HG03521 (cell line): Measurements from ENCODE around the gene MBNL3.

Experiments used
- ATAC-seq: cut with Tn5 transposase; IDR thresholded peaks from one replicate; pipeline ENCODE4 v1.9.1; 2021; ENCODE audit warnings: mild to moderate bottlenecking, moderate library complexity; ENCODE audit not compliant: unreplicated experiment

MBNL3 gene

GRCh38 chrX:132425744-132426318, 63.0 kb downstream of the MBNL3 start:
- no peak for ATAC-seq

GRCh38 chrX:132423323-132423722, 65.5 kb downstream of the MBNL3 start:
- ATAC-seq: no peak

GRCh38 chrX:132415012-132415411, 73.8 kb downstream of the MBNL3 start:
- ATAC-seq: no peak

DNA sequence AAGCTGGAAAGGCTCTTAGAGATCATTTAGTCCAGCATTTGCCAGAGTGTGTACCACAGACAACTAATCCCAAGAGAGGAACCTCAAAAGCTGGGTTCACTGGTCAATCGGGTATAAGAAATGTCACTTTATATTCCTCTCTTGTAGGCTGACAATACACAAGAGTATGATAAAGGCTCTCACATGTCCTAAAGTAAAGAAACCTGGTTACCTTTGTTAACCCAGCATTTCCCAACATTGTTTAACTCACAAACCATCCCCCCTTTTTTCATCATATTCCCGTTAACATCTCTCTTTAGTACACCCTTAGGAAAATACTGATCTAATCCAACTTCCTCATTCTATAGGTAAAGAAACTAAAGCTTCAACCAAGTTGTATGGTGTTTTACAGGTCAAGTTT, 74.4 kb downstream of the MBNL3 start:
- no peak for ATAC-seq

GRCh38 chrX:132413459-132413858, 75.4 kb downstream of the MBNL3 start:
- ATAC-seq: no peak

DNA sequence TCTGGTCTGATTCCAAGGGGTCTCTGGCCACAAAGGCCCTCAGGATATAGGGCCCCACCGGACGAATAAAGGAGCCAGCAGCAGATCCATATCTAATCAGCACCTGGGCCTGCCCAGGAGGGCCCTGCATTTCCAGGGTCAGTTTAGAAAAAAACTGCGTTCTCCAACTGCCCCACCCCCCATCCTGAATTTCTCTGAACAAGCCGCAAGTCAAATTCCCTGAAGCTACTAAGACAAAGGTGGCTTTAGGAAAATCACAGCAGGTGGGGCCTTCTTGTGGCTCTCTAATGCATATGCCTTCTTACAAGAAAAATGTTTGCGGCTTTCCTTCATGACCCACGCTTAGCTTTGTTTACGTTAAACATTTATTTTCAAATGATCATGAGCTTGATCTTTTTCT, 76.6 kb downstream of the MBNL3 start:
- no peak for ATAC-seq

DNA sequence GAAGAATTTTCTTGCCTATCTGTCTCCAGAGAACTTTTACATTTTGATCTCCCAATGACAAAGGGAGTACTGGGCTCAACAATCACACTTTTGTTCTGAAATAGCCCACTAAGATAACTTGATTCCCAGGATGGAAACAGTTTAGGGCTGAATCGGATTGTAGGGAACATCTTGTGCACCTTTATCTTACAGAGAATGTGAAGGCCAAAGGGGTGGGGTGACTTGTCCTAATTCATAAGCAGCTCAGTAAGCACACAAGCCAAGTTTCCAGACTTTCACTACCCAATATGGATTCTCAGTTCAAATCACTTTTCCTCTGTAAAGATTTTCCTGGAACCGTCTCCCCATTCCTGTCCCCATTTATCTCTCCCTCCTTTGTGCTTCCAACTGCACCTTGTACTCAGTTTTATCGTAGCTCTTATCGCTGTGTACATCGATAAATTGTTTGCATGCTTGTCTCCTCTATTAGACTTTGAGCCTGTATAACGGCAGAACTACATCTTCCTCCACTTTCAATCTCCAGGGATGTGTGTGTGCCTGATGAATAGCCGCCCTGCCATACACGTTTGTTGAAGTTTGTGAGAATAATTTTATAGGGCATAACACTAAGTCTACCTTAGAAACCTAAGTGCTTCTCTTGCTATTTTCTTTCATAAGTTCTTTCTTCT, 77.4 kb downstream of the MBNL3 start:
- ATAC-seq: no peak

GRCh38 chrX:132409780-132410556, 78.9 kb downstream of the MBNL3 start:
- ATAC-seq: no peak

- ATAC-seq: no peak
These were observed 81.1 kb downstream of the MBNL3 start for GRCh38 chrX:132407691-132408090.

- ATAC-seq: no peak
These were observed 82.7 kb downstream of the MBNL3 start for GRCh38 chrX:132406106-132406505.

- ATAC-seq: no peak
These were observed 84.6 kb downstream of the MBNL3 start for GRCh38 chrX:132404266-132404665.

- no peak for ATAC-seq
These were observed 86.9 kb downstream of the MBNL3 start for GRCh38 chrX:132401935-132402334.

GRCh38 chrX:132400706-132401105, 88.1 kb downstream of the MBNL3 start:
- no peak for ATAC-seq

DNA sequence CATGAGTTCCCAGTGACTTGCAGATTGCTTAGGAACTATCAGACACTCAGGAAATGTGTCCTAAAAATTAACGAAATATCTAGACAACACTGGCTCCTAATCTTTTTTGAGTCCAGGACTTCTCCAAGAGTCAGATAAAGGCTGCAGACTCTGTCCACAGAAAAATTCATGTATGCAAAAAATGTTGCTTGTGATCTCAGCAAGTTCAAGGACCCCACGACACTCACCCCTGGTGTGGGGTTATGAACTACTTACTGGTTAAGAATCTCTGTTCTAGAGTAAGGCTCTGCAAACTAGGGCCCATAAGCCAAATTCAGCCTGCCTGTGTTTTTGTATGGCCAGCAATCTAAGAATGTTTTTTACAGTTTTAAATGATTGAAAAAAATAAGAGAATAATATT, 93.2 kb downstream of the MBNL3 start:
- no peak for ATAC-seq

- no peak for ATAC-seq
These were observed 93.8 kb downstream of the MBNL3 start for GRCh38 chrX:132395026-132395425.

DNA sequence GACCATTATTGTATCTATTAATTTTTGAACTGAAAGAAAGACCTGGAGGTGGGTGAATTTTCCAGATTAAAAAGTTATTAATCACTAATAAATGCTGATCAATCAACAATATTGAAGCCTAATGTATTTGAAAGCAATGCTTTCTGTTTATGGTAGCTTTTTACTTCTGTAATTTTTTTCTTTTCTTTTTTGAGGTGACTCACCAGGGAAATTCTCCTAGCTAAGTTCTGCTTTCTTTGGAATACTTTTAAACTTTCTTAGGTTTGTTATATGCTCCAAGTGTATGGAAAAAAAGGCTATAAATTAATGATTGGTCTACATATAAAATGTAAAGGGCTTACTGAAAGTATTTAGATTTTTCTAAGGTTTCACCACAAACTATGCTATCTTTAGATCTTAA, 94.2 kb downstream of the MBNL3 start:
- no peak for ATAC-seq

- ATAC-seq: no peak
These were observed 94.8 kb downstream of the MBNL3 start for GRCh38 chrX:132393992-132394391.

- ATAC-seq: no peak
These were observed 95.4 kb downstream of the MBNL3 start for GRCh38 chrX:132393485-132393884.

GRCh38 chrX:132393085-132393484, 95.8 kb downstream of the MBNL3 start:
- no peak for ATAC-seq

DNA sequence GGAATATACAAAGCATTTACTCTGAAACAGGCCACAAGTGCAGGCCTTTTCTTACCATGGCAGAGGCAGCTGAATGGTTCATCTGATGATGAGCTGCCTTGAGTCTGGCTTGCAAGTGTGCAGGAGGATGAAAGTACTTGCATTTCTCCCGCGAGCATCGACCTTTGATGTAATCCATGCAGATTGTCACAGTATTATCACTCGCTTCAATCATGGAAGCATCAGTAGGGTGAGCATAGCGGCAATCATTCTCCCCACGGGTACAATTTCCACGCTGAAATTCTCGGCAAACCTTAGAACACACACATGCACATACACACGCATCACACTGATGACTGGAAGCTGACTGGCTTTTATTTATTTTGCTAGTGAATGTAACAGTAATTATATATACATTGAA, 98.0 kb downstream of the MBNL3 start:
- ATAC-seq: no peak

- ATAC-seq: no peak
These were observed 99.4 kb downstream of the MBNL3 start for GRCh38 chrX:132389480-132389879.

DNA sequence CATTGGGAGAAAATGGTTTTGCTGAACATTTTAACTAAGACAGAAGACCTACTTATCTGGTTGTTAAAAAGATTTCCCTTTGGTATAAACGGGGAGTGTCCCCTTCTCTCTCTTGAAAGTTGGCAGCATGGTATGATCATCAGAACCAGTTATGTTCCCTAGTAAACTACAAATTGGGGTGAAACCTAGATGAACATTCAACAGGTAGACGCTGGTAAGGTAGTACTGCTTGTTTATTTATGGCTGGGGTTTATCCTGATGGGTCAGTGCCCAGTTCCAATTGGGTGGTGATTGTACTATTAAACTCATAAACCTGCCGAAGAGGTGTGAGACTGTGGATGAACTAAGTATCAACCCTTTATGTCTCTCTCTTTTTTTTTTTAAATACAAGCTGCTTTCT, 100.5 kb downstream of the MBNL3 start:
- ATAC-seq: no peak
